NCI-H128 (cell line): Measurements from ENCODE around the gene RNF180.
A peak's percentile ranks its signal among the peaks of the same experiment; 100 is the strongest.
"Not testable (repeated sequence)": the region's sequence is repeated elsewhere in the genome, so short reads cannot be mapped to it uniquely, and the experiment has no call there.

Experiments
- DNase-seq: peaks from one replicate; lab custom pipeline; 2025; ENCODE audit not compliant: unreplicated experiment; lab: John Stamatoyannopoulos, UW

Gene RNF180

GRCh38 chr5:64273276-64273675, 107.6 kb downstream of the RNF180 start:
- no peak for DNase-seq

- no peak for DNase-seq
Measured at GRCh38 chr5:64285188-64286130, 119.8 kb downstream of the RNF180 start.

- no peak for DNase-seq
Measured at GRCh38 chr5:64286381-64286780, 120.7 kb downstream of the RNF180 start.

- DNase-seq = not testable (repeated sequence)
Measured at GRCh38 chr5:64288496-64288895, 122.9 kb downstream of the RNF180 start.

GRCh38 chr5:64292611-64293215, 127.1 kb downstream of the RNF180 start:
- no peak for DNase-seq

- DNase-seq = peak; percentile 12
Measured at GRCh38 chr5:64295101-64295500, 129.5 kb downstream of the RNF180 start.

GRCh38 chr5:64298586-64298985, 132.9 kb downstream of the RNF180 start:
- DNase-seq = no peak

- no peak for DNase-seq
Measured at GRCh38 chr5:64299805-64300204, 134.2 kb downstream of the RNF180 start.

GRCh38 chr5:64301566-64301965, 135.9 kb downstream of the RNF180 start:
- DNase-seq = no peak

GRCh38 chr5:64308135-64308534, 142.5 kb downstream of the RNF180 start:
- DNase-seq = no peak

- DNase-seq = no peak
Measured at GRCh38 chr5:64312491-64312890, 146.8 kb downstream of the RNF180 start.

- no peak for DNase-seq
Measured at GRCh38 chr5:64315778-64316177, 150.1 kb downstream of the RNF180 start.

GRCh38 chr5:64318175-64318574, 152.5 kb downstream of the RNF180 start:
- no peak for DNase-seq

- no peak for DNase-seq
Measured at GRCh38 chr5:64323591-64323990, 157.9 kb downstream of the RNF180 start.

GRCh38 chr5:64330728-64331231, 165.1 kb downstream of the RNF180 start:
- DNase-seq = no peak

- no peak for DNase-seq
Measured at GRCh38 chr5:64331597-64332277, 166.1 kb downstream of the RNF180 start.

GRCh38 chr5:64333886-64334285, 168.2 kb downstream of the RNF180 start:
- DNase-seq = no peak

- DNase-seq = no peak
Measured at GRCh38 chr5:64339769-64340168, 174.1 kb downstream of the RNF180 start.

- no peak for DNase-seq
Measured at GRCh38 chr5:64340293-64340692, 174.7 kb downstream of the RNF180 start.

- no peak for DNase-seq
Measured at GRCh38 chr5:64341340-64341739, 175.7 kb downstream of the RNF180 start.

- DNase-seq = no peak
Measured at GRCh38 chr5:64344501-64344900, 178.9 kb downstream of the RNF180 start.

- no peak for DNase-seq
Measured at GRCh38 chr5:64347309-64347708, 181.7 kb downstream of the RNF180 start.
